ENCODE data around the gene COX7A2L. TPM values are rescaled to one million over a fixed set of nuclear protein-coding genes. Genes with fewer than 3 reads are reported as not detected.

COX7A2L gene
- total RNA-seq, 1 donor from 2014 or later = 79.1 TPM

- no peak for ATAC-seq
These were observed 45.1 kb downstream of the COX7A2L start for GRCh38 chr2:42315844-42316470.

GRCh38 chr2:42314892-42315468, 46.0 kb downstream of the COX7A2L start:
- no peak for ATAC-seq

DNA sequence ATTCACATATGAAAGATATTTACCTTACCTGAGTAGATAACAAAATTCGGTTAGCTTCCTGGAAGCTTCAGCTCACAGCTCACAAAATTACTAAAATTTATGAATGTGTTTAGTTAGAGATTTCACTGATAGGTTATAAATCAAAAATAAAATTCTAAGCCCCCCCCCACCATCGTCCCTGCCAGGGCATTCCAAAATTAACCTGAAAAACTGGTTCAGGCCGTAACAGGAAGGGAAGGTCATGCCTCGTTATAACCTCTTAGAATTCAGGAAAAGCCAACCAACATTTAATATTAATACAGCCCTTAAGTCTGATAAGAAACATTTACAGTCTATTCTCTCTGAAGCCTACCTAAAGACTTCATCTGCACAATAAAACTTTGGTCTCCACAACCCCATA, 48.9 kb downstream of the COX7A2L start:
- ATAC-seq = no peak

- no peak for ATAC-seq
These were observed 51.0 kb downstream of the COX7A2L start for GRCh38 chr2:42310007-42310515.

- no peak for ATAC-seq
These were observed 51.7 kb downstream of the COX7A2L start for GRCh38 chr2:42309366-42309765.

GRCh38 chr2:42307180-42307579, 53.8 kb downstream of the COX7A2L start:
- ATAC-seq = no peak

DNA sequence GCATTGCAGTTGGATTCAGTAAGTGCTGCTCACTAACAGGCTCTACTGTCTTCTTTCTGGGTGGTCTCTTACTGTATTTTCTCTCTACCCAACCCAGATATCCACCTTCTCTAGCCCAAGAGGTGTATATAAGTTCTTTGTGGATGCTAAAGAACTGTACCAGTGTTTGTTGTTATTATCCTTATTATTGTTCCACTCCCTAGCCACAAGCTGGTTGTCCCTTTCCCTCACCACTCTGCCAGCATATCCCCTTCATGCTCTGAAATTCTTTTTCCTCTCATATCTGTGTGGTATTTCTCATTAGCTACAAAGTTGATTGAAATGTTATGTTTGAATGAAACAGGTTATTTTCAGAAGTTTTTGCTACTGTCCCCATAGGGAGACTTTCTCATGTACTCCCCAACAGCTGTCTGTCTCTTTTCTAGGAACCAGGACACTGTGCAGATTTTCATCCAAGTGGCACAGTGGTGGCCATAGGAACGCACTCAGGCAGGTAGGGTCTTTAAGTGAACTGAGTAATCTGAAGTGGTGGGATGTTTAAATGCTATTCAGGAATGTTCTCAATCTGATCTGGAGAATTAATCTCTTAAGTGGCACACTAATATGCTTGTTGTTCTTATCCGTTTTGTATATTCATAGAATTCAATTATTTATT, 56.8 kb downstream of the COX7A2L start:
- no peak for ATAC-seq

DNA sequence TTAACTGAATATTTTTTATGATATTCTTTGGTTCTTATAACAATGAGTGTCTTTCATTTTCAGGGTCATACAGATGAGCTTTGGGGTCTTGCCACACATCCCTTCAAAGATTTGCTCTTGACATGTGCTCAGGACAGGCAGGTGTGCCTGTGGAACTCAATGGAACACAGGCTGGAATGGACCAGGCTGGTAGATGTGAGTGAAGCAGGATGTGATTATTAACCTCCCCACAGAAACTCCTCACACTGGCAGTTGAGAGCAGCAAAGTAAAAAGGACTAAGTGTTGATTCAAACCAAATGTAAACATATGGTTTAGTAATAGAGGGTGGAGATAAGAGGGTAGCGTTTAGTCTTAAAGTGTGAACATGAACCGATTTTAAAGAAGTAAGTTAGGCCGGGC, 57.8 kb downstream of the COX7A2L start:
- no peak for ATAC-seq

DNA sequence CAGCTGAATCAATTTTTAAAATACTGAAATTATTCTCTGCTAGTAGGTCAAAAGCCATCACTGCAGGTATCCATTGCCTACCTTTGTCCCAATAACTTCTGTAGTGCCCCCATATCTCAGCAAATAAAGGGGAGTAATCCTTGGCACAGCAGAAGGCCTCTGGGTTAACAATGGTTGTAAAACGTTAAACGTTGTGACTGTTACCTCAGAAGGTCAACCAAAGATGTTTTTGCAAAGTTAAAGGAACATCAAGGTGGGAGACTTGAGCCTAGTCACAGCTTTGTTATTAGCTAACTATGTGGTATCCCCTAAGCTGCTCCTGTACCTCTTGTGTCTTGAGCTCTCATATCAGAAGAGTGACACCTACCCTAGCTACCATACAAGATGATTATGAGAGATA, 60.5 kb downstream of the COX7A2L start:
- no peak for ATAC-seq

Other genes starting within 250 kb of the COX7A2L start
- gene EML4, start 191.9 kb downstream of the COX7A2L start, total RNA-seq = 28.5 TPM
- 0.12 TPM for gene KCNG3, start 132.8 kb upstream of the COX7A2L start, total RNA-seq
- gene MTA3, start 207.4 kb upstream of the COX7A2L start, total RNA-seq = 44.4 TPM